GM12891 (cell line): ENCODE measurements around the gene LMX1A.

Experiments
- DNase-seq: peaks from one replicate; pipeline ENCODE4 v3.0.0; 2011; ENCODE audit warnings: low spot score; ENCODE audit not compliant: insufficient read length
- FAIRE-seq: peaks from 2 replicates; lab custom pipeline; 2011; peaks lifted over from hg19 to GRCh38; lab: Jason Lieb, UNC
- PAX5 ChIP-seq: IDR thresholded peaks from 2 replicates; pipeline ENCODE4 v1.6.1; 2011; ENCODE audit warnings: low read length, moderate library complexity, mild to moderate bottlenecking; ENCODE audit not compliant: insufficient read depth, severe bottlenecking
- POLR2A ChIP-seq: IDR thresholded peaks from 2 replicates; pipeline ENCODE4 v1.6.1; 2011; ENCODE audit warnings: low read depth, low read length, control low read depth
- POLR2AphosphoS5 ChIP-seq: IDR thresholded peaks from 2 replicates; pipeline ENCODE4 v1.6.1; 2011; ENCODE audit warnings: low read depth, low read length, control low read depth
- POU2F2 ChIP-seq: IDR thresholded peaks from 2 replicates; pipeline ENCODE4 v1.6.1; 2011; ENCODE audit warnings: low read depth, mild to moderate bottlenecking, control low read depth, low read length, moderate library complexity
- SPI1 ChIP-seq: IDR thresholded peaks from 2 replicates; pipeline ENCODE4 v1.6.1; 2011; ENCODE audit warnings: low read depth, low read length, control low read depth
- TAF1 ChIP-seq: IDR thresholded peaks from 2 replicates; pipeline ENCODE4 v1.6.1; 2011; ENCODE audit warnings: low read depth, low read length, control low read depth

Gene LMX1A

GRCh38 chr1:165248969-165249571 is 107.4 kb downstream of the LMX1A start:
- TF ChIP-seq TAF1 (no peak), PAX5 (no peak), POLR2AphosphoS5 (no peak), SPI1 (no peak), POU2F2 (no peak), POLR2A (no peak)
- FAIRE-seq (no peak), DNase-seq (no peak)

DNA sequence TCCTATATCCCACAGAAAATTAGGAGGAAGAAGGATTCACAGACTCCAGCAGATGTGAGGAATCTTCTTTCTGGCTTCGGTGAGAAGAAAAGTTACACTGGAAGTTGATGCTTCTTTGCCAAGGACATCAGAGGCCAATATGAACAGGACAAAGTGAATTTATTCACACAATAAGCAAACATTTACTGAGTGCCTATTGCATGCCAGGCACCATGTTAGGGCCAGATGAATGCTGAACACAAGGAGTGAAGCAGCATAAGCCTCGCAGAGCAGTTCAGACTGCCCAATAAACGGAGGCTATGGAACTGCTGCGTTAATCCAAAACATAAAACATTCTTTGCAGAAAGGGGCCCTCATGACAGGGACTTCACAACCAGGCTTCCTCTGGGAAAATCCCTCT is 114.6 kb downstream of the LMX1A start:
- no peak for TF ChIP-seq POU2F2
- TF ChIP-seq PAX5, result no peak
- TF ChIP-seq TAF1, result no peak
- no peak for TF ChIP-seq SPI1
- no peak for TF ChIP-seq POLR2A
- TF ChIP-seq POLR2AphosphoS5, result no peak
- no peak for FAIRE-seq
- DNase-seq, result no peak

- TF ChIP-seq POLR2A, result no peak
- no peak for TF ChIP-seq SPI1
- TF ChIP-seq TAF1, result no peak
- no peak for TF ChIP-seq PAX5
- TF ChIP-seq POLR2AphosphoS5, result no peak
- no peak for TF ChIP-seq POU2F2
- no peak for DNase-seq
- FAIRE-seq, result no peak
Measured at GRCh38 chr1:165241321-165241720, 115.2 kb downstream of the LMX1A start.

DNA sequence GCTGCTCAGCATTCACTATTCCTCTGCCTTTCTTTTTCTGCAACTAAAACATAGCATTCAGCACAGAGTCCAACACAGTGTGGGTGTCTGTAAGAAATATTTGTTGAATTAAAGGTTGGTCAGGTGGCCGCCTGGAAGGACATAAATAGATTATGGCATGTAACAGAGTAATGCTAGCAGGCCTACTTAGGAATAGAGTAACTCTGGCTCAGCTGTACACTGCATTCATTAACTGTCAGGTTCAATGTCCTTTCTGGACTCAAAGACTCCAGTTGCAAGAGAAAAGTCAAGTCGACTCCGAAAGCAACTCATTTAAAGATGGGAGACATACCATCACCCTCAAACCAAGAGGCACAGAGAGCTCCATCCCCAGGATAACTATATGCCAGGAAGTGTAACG is 116.0 kb downstream of the LMX1A start:
- FAIRE-seq, result no peak
- DNase-seq, result no peak
- TF ChIP-seq POU2F2 (no peak), PAX5 (no peak), POLR2AphosphoS5 (no peak), SPI1 (no peak), TAF1 (no peak), POLR2A (no peak)

GRCh38 chr1:165239873-165240272 is 116.6 kb downstream of the LMX1A start:
- no peak for FAIRE-seq
- no peak for DNase-seq
- TF ChIP-seq POLR2AphosphoS5 (no peak), POU2F2 (no peak), SPI1 (no peak), PAX5 (no peak), TAF1 (no peak), POLR2A (no peak)

DNA sequence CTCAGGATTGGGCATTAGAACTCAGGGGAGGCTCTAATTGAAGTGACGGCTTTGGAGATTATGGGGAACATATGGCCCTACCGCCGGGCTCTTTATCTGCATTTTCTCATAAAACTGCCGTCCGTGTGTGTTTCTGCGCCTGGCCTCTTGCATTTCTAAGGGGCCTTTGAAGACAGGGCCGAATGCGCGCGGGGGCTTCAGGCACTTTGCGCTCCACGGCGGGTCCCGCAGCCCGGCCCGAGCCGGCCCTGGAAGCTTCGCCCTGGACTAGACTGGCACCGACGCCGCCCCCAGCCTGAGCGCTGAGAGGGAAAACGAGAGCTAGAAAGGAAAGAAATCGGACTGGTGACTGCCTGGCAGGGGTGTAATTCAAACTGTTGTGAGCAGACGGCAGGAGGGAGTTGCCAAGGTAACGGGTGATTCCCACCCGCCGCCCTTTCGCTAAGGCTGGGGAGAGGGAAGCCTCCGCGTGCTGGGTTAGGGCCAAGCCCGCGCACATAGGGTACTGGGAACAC is 120.7 kb downstream of the LMX1A start:
- FAIRE-seq (no peak), DNase-seq (peak; percentile 6)
- TF ChIP-seq TAF1, result no peak
- no peak for TF ChIP-seq POU2F2
- no peak for TF ChIP-seq SPI1
- TF ChIP-seq POLR2AphosphoS5, result no peak
- no peak for TF ChIP-seq POLR2A
- no peak for TF ChIP-seq PAX5

GRCh38 chr1:165235155-165235776 is 121.2 kb downstream of the LMX1A start:
- FAIRE-seq (no peak), DNase-seq (no peak)
- TF ChIP-seq TAF1 (no peak), SPI1 (no peak), PAX5 (no peak), POLR2AphosphoS5 (no peak), POU2F2 (no peak), POLR2A (no peak)

DNA sequence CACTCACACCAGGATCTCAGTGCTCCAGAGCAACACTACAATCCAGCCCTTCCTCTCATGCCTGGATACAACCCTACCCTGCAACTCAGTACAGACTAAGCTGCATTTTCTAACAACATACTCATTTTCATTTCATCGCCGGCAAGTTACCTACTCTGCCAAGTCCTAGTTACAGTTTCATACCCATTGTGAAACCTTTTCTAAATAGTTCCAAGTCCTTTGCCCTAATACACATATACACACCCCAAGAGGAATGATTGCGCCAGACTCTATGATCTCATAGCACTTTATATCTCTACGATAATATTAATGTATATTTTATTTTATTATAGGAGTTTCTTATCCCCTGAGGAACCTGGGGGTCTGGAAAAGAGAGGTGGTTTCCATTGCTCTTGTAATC is 122.4 kb downstream of the LMX1A start:
- TF ChIP-seq POU2F2, result no peak
- no peak for TF ChIP-seq SPI1
- TF ChIP-seq PAX5, result no peak
- TF ChIP-seq POLR2AphosphoS5, result no peak
- TF ChIP-seq POLR2A, result no peak
- no peak for TF ChIP-seq TAF1
- DNase-seq, result no peak
- FAIRE-seq, result no peak

DNA sequence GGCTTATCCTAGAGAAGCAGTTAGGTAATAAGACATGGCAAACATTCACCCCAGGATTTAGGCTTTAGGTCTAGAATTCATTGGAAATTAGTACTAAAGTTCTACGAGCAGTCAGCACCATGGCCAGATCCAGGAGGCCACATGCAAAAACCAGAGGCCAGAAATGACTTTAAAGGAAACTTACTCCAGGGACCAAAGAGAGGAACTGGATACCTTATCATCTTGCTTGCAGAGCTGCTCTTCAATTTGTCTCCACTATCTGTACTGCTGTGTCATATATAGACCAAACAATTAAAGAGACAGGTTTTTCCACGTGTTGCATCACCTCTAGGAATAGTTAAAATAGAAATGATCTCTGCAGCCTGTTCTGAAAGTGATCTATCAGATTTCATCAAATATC is 127.8 kb downstream of the LMX1A start:
- no peak for DNase-seq
- no peak for FAIRE-seq
- TF ChIP-seq SPI1 (no peak), POLR2A (no peak), POU2F2 (no peak), PAX5 (no peak), POLR2AphosphoS5 (no peak)

DNA sequence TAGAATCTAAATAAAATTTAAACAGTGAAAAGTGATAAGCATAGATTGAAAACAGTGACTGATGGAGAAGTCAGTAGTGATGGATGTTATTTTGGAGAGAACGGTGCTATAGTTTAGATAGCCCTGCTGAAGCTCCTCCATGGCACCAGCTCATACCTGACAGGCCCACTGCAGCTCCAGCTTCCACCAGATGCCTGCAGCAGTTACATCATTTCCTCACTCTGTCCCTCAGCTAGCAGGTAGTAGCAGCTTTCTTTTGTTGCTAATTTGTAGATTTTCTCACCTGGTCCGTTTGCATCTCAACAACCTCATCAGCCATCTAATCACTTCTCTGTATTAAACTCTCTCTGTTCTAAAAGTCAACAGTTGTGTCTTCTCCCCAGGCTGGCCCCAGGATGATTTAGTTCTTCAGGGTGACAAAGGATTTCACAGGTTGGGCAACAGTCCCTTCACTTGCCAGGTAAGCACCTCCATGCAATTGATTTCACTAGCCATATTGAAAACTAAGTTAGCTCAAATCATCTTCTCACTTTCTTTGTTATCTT is 128.3 kb downstream of the LMX1A start:
- TF ChIP-seq POLR2AphosphoS5 (no peak), POLR2A (no peak), POU2F2 (no peak), SPI1 (no peak), PAX5 (no peak), TAF1 (no peak)
- FAIRE-seq, result no peak
- no peak for DNase-seq
